HS-5 (cell line): ENCODE results near the gene POLR1E.
"Not testable (repeated sequence)": the region's sequence is repeated elsewhere in the genome, so short reads cannot be mapped to it uniquely, and the experiment has no call there.

ENCODE experiments used
- DNase-seq: peaks from one replicate; pipeline ENCODE4 v3.0.0-alpha.2; 2012; ENCODE audit warnings: low read depth

Gene POLR1E

GRCh38 chr9:37465249-37466036 is 20.3 kb upstream of the POLR1E start, which contains the start of gene ZBTB5:
Gene ZBTB5, minus strand, starts transcription at chr9:37465450. Its CDS starts 22,899 bp downstream, at chr9:37442551.
- peak; percentile 99 for DNase-seq

- DNase-seq = no peak
Measured at GRCh38 chr9:37466037-37466709, 19.6 kb upstream of the POLR1E start.

- not testable (repeated sequence) for DNase-seq
Measured at GRCh38 chr9:37467530-37467929, 18.2 kb upstream of the POLR1E start.

DNA sequence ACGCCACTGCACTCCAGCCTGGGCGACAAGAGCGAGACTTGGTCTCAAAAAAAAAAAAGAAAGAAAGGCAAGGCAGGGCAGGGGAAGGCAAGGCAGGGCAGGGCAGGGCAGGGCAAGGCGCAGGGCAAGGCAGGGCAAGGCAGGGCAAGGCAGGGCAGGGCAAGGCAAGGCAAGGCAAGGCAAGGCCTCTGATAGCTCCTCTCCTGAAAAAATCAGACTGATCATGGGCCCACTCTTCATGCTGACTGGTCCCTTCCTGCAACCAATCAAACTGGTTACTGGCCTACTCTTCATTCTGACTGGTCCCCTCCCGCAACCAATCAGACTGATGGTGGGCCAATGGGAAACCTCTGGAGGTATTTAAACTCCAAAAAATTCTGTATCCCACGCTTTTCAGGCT is 17.1 kb upstream of the POLR1E start:
- no peak for DNase-seq

DNA sequence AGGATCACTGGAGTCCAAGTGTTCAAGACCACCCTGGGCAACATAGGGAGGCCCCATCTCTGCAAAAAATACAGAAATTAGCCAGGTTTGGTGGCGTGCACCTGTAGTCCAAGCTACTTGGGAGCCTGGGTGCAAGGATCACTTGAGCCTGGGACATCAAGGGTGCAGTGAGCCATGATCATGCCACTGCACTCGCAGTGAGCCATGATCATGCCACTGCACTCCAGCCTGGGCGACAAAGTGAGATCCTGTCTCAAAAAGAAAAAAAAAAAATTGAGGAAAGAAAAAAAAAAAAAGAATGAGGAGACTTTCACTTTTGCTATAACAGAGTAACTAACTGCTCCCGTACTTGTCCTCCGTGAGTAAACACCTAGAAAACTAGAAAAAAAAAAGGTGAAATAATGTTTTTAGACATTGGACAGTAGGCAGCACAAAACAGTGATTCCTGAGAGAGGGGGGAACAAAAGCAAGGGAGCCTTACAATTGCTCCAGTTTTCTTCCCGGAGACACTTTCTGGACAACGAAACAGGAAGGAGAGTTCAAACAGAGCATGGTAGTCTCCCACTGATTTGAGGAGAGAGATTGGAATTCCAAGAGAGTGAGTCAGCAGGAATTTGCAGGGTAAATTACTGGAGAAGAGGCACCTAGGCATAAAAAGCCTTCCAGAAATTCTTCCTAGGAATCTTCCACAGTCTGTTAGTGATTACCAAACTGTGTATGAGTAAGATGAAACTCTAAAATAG is 13.6 kb upstream of the POLR1E start:
- DNase-seq = peak; percentile 97

GRCh38 chr9:37473982-37474381 is 11.8 kb upstream of the POLR1E start:
- not testable (repeated sequence) for DNase-seq

DNA sequence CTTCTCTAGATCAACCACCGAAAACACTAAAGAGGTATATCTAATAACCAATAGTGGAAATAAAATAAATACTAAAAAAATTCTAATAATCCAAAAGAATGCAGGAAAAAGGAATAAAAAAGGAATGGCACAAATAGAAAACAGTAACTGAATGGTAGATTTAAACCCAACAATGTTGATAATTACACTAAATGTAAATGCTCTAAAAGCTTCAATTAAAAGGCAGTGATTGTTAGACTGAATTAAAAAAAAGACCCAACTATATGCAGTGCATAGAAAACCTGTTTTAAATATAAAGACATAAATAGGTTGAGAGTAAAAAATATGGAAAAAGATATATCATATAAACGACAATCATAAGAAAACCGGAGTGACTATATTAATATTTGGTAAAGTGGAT is 11.3 kb upstream of the POLR1E start:
- no peak for DNase-seq

DNA sequence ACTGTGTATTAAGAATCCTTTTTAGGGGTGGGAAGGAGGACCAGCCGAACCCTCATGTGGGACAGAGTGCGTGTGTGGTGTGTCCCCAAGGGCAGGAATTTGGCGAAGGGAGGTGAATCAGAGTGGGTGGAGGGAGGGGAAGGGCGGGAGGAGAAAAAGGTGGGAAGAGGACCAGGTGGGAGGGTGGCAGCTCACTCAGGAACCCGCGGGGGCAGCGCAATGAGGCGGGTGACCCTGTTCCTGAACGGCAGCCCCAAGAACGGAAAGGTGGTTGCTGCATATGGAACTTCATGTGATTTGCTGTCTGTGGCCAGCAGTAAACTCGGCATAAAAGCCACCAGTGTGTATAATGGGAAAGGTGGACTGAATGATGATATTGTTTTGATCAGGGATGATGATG is 8.8 kb upstream of the POLR1E start:
- DNase-seq = no peak

DNA sequence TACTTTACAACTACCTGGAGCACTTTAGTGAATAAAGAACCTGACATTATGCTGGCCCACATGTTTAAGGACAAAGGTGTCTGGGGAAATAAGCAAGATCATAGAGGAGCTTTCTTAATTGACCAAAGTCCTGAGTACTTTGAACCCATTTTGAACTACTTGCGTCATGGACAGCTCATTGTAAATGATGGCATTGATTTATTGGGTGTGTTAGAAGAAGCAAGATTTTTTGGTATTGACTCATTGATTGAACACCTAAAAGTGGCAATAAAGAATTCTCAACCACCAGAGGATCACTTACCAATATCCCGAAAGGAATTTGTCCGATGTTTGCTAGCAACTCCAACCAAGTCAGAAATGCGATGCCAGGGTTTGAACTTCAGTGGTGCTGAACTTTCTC is 8.3 kb upstream of the POLR1E start:
- not testable (repeated sequence) for DNase-seq

DNA sequence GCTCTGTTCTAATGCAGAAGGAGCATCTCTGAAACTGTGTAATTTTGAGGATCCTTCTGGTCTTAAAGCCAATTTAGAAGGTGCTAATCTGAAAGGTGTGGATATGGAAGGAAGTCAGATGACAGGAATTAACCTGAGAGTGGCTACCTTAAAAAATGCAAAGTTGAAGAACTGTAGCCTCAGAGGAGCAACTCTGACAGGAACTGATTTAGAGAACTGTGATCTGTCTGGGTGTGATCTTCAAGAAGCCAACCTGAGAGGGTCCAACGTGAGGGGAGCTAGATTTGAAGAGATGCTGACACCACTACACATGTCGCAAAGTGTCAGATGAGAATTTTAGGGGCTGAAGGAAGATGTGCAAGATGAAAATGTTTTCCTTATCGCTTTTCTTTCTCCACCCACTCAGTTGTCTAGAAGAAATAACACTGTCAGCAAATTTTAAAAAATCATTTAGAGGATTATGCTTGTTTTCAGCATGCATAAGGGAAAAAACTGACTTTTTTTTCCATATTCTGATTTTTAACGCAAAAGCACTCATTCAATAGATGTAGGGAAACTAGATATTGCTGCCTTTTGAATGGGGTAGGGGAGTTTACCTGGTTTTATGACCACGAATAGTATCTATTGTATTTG is 7.6 kb upstream of the POLR1E start:
- not testable (repeated sequence) for DNase-seq

DNA sequence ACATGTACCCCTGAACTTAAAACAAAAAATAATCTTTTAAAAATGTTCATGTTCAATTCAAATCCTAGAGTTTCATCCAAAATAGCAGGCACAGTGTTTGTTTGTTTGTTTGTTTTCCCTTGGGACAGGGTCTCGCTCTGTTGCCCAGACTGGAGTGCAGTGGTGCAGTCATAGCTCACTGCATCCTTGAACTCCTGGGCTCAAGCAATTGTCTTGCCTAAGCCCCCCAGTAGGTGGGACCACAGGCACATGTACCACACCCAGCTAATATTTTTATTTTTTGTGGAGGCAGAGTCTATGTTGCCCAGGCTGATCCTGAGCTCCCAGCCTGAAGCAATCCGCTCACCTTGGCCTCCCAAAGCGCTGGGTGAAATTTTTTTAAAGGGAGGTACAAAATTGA is 5.0 kb upstream of the POLR1E start:
- no peak for DNase-seq

DNA sequence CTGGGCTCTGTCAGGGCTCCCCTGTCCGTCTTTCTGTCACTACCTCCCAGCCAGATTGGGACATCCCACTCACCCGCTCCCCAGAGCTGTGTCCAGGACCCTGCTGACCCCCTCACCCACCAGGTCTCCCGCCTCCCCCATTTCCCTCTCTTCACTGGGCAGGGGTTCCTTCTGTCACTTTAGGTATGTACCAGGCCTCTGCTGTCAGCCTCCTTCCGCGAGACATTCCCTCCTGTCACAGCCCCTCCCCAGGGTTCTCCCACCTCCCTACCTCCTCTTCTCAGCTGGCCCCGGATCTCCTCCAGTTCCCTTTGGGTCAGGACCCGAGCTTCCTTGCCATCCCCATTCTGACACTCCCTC is 488 bp downstream of the POLR1E start:
- DNase-seq = no peak

DNA sequence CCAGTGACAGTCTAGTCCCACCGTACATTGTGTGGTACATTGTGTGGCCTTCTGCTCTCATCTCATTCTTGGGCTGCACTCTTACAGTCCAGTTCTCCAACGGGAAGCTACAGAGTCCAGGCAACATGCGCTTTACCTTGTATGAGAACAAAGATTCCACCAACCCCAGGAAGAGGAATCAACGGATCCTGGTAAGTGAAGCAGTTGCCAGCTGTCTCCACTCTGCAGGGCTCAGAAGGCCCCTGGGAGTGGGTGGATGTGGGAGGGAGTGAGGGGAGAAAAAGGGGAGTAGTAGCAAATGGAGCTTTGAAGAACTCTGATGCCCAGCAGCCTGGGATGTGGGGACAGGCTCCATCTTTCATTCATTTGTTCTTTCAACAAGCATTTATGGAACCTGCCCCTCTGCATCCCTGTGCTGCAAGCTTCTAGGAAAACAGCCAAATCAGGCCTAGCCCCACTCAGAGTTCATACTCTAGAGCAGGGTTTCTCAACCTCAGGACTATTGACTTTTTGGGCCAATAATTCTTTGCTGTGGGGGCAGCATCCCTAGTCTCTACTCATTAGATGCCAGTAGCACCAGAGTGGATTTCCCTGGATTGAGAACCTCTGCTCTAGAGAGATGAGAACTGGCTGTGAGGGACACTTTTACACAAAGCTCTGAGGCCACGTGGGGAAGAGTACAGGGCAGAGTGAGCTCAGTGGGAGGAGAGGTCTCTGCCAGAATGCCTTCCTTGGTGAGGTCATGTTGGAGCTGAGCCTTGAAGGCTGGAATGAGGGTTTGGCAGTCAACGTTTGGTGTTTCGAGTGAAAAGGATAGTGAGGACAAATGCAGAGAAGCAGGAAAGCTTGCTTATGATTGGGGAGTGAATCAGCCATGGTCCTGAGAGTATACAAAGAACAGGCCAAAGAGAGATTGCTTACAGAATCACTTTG is 1.1 kb downstream of the POLR1E start:
- DNase-seq = peak; percentile 66

- no peak for DNase-seq
Measured at GRCh38 chr9:37491939-37492338, 6.2 kb downstream of the POLR1E start.

DNA sequence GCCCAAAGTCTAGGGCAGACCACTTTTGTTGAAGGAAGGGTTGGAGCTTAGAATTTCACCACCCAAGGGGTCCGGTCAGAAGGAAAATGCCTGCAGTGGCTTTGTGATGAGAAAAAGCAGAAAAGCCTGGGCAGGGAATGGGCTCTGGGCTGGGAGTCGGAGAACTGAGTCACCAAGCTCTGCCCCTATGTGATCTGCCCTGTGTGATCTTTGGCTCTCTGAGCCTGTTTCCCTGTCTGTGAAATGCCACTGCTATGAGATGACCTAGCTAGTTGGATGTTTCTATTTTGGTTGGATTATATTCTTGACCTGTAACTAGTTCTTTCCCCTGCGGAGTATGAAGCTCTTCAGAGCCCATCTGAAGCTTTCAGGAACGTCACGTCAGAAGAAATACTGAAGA is 9.8 kb downstream of the POLR1E start:
- DNase-seq = no peak

DNA sequence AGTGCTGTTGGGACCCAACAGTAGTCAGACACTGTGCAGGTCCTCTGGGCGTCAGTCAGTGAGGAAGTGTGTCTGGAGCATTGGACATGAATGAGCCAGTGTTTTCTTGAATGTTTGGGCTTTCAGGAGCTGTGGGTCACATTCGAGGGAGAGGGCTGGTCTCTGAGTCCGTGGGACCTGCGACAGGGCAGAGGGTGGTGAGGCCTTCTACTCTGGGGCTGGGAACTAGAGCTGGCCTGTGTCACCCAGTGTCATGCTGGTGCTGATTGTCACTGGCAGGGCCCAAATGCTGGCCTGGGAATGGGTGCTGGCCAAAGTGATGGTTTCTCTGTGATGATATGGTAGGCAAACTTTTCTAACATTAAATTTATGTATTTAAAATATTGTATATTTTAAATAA is 10.3 kb downstream of the POLR1E start:
- no peak for DNase-seq

DNA sequence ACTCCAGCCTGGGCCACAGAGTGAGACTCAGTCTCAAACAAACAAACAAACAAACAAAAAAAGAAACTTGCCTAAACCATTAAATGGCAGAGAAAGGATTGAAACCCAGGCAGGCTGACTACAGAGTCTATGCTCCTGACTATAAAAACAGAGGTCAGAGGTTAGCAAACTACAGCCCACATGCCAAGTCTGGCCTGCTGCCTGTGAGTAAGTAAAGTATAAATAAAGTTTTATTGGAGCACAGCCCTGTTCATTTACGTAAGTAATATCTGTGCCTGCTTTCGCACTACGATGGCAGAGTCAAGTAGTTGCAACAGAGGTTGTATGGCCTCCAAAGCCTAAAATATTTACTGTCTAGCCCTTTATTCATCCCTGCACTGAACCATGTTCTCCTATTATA is 11.6 kb downstream of the POLR1E start:
- DNase-seq = no peak

DNA sequence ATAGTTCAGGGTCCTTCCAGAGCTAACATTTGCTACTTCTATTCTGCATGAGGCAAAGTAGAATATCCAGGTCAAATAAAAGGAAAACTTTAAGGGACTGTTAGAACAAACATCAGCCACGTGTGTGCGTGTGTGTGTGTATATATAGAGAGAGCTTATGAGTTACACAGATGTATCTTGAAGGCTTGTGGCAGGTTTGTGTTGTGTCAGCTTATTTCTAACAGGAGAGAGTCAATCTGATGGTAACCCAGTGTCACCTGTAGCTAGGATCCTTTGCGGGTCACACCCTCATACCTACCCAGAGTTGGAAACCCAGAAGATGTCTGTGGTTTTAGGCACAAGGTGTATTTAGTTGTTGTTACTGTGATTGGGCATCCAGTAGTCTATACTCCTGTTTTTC is 12.7 kb downstream of the POLR1E start:
- no peak for DNase-seq

- no peak for DNase-seq
Measured at GRCh38 chr9:37499297-37499696, 13.5 kb downstream of the POLR1E start.

DNA sequence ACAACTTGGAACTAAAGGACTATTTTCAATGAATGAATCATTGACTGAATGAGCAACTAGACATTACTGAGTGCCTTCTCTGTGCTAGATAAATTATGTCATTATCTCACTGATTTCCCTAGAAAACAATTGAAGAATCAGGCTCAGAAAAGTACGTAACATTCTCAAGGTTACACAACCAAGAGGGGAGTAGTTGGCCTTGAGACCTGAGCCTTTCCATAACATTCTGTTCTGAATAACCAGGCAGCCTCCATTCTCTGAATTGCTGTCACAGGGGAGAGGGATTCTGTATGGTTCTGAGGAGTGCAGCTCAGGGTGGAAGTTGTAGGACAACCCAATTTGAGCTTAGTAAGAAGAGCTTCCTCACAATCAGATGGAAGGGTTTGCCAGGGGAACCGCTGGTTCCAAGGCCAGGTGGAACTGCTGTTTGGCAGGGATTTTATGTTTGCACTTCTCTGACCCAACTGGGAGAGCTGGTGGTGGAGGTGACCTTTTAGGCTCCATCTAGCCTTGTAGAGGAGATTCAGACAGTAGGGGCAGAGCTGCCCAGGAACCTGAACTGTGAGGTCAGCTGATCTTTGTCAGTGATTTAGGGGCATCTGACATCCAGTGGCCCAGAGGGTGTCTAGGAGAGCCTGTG is 16.3 kb downstream of the POLR1E start:
- DNase-seq = no peak

GRCh38 chr9:37503736-37504135 is 18.0 kb downstream of the POLR1E start:
- no peak for DNase-seq
